ENCODE data around the gene DHX8. TPM values are rescaled to one million over a fixed set of nuclear protein-coding genes. Genes with fewer than 3 reads are reported as not detected.

Gene DHX8
- total RNA-seq, 1 donor from 2014 or later, result 134 TPM

DNA sequence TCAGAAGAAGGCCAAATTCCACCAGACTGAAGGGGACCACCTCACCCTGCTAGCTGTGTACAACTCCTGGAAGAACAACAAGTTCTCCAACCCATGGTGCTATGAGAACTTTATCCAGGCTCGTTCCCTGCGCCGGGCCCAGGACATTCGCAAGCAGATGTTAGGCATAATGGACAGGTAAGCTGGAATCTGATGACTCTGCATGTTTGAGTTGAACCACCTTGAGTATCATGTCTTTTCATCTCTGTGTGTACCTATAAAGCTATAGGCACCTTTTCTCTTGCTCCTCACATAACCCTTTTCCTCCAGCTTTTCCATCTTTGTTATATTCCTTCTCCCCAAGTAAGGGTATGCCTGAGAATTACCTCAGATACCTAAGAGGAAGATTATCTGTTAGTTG, 37.6 kb downstream of the DHX8 start:
- Mint-ChIP-seq H3K36me3 (peaks cover 18% of the 10 kb centered on the region), H3K9me3 (no peaks in the 10 kb centered on the region), H3K4me1 (peaks cover 24% of the 10 kb centered on the region), H3K27me3 (ENCODE audit: insufficient read depth, low read depth) (peaks cover 2% of the 10 kb centered on the region), H3K27ac (no peak overlapping the region), H3K4me3 (no peak overlapping the region)
- no peak overlapping the region for H3K4me2 ChIP-seq
- H3K36me3 ChIP-seq, result peaks cover 17% of the 10 kb centered on the region
- H3F3A ChIP-seq (ENCODE audit: low read depth), result peaks cover 31% of the 10 kb centered on the region
- no peaks in the 10 kb centered on the region for H3K27me3 ChIP-seq
- no peak overlapping the region for H2AFZ ChIP-seq (replicated peaks)
- H3K9me3 ChIP-seq (ENCODE audit: low read depth), result no peaks in the 10 kb centered on the region
- H3K27ac ChIP-seq, result no peak overlapping the region
- H3K4me3 ChIP-seq, result no peak overlapping the region
- no peaks in the 10 kb centered on the region for H3K79me2 ChIP-seq (ENCODE audit: low read depth)
- no peak for DNase-seq (ENCODE audit: low spot score)
- H3K9ac ChIP-seq, result no peak overlapping the region
- TF ChIP-seq EZH2 (IDR thresholded peaks at IDR 0.05), result no peak
- no peak for TF ChIP-seq EZH2phosphoT487 (IDR thresholded peaks at IDR 0.05)
- TF ChIP-seq, protein P1, sequence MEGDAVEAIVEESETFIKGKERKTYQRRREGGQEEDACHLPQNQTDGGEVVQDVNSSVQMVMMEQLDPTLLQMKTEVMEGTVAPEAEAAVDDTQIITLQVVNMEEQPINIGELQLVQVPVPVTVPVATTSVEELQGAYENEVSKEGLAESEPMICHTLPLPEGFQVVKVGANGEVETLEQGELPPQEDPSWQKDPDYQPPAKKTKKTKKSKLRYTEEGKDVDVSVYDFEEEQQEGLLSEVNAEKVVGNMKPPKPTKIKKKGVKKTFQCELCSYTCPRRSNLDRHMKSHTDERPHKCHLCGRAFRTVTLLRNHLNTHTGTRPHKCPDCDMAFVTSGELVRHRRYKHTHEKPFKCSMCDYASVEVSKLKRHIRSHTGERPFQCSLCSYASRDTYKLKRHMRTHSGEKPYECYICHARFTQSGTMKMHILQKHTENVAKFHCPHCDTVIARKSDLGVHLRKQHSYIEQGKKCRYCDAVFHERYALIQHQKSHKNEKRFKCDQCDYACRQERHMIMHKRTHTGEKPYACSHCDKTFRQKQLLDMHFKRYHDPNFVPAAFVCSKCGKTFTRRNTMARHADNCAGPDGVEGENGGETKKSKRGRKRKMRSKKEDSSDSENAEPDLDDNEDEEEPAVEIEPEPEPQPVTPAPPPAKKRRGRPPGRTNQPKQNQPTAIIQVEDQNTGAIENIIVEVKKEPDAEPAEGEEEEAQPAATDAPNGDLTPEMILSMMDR (IDR thresholded peaks at IDR 0.05), result no peak
- peaks cover 13% of the 10 kb centered on the region for H3K4me1 ChIP-seq
- H4K20me1 ChIP-seq (ENCODE audit: low read depth), result peaks cover 21% of the 10 kb centered on the region

DNA sequence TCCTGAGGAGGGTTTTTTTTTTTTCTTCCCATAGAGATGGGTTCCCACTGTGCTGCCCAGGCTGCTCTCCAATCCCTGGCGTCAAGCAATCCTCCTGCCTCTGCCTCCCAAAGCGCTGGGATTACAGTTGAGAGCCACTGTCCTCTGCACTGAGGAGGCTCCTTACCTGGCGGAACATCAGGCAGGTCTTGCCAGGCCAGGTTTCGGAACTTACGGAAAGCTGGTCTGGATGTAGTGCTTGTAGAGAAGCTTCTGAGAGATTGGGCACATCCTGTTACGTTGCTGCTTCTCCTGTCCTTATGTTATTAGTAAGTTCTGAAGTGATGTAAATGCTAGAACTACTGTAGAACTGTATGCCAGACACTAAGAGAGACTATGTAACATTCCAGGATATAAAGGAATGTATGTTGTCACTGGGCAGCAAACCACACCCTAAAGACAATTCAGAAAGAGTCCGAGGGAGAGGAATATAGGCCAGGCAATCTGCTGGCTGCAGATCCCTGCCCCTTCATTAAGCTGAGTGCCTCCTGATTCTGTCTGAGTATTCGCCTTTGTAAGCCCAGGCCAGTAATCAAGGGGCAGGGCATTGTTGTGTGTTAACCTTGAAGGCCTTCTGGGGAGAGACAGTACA, 41.3 kb downstream of the DHX8 start:
- H3K4me3 ChIP-seq, result no peak overlapping the region
- no peak overlapping the region for H2AFZ ChIP-seq (replicated peaks)
- H3K27me3 Mint-ChIP-seq (ENCODE audit: insufficient read depth, low read depth), result peaks cover 7% of the 10 kb centered on the region
- H3K27ac Mint-ChIP-seq, result no peak overlapping the region
- H3K36me3 ChIP-seq, result peaks cover 13% of the 10 kb centered on the region
- no peaks in the 10 kb centered on the region for H3K79me2 ChIP-seq (ENCODE audit: low read depth)
- H4K20me1 ChIP-seq (ENCODE audit: low read depth), result peaks cover 50% of the 10 kb centered on the region
- peaks cover 28% of the 10 kb centered on the region for H3K36me3 Mint-ChIP-seq
- H3K4me3 Mint-ChIP-seq, result no peak overlapping the region
- peaks cover 25% of the 10 kb centered on the region for H3F3A ChIP-seq (ENCODE audit: low read depth)
- H3K4me1 ChIP-seq, result peaks cover 17% of the 10 kb centered on the region
- H3K9me3 Mint-ChIP-seq, result no peaks in the 10 kb centered on the region
- peaks cover 50% of the 10 kb centered on the region for H3K4me1 Mint-ChIP-seq
- TF ChIP-seq EZH2phosphoT487 (IDR thresholded peaks at IDR 0.05) (no peak), EZH2 (IDR thresholded peaks at IDR 0.05) (no peak)
- TF ChIP-seq, protein P1 (IDR thresholded peaks at IDR 0.05), result no peak
- H3K27me3 ChIP-seq, result peaks cover 13% of the 10 kb centered on the region
- H3K9ac ChIP-seq, result no peak overlapping the region
- no peak overlapping the region for H3K4me2 ChIP-seq
- DNase-seq (ENCODE audit: low spot score), result no peak
- H3K9me3 ChIP-seq (ENCODE audit: low read depth), result no peaks in the 10 kb centered on the region
- H3K27ac ChIP-seq, result no peak overlapping the region

DNA sequence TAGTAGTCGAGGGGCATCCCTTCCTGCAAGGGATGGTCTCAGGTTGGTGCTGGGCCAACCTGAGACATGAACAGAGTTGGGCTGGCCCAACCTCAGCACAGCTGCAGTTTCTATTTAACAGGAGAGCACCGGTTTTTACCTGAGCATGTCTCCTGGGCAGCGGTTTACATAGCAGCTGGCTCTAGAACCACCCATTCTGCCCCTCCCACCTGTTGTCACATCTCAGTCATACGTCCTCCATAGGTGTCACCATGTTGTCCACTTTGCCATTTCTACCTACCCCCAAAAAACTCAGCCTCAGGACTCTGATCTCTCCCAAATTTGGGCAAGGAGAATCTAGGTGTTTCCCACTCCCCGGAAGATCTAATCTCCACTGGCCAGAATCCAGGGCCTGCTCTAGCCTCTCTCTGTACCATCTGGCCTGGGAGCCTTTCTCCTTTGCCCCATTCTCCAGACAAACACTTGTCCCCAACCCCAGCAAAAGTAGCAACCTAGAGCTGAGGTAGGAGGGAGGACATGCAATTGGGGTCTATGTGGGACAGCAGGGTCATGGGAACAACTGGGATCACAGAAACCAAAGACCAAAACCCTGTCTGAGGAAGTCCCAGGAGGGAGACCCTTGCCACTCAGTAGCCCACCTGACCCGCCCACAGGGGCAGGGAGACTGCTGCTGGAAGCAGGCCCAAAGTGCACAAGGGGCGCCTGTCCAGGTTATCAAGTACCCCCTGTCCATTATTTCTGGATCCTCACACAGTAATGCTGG, 43.3 kb downstream of the DHX8 start:
- H3K36me3 Mint-ChIP-seq, result peaks cover 20% of the 10 kb centered on the region
- Histone ChIP-seq H3K4me1 (peaks cover 24% of the 10 kb centered on the region), H3K9me3 (ENCODE audit: low read depth) (no peaks in the 10 kb centered on the region), H3K27me3 (peaks cover 33% of the 10 kb centered on the region), H2AFZ (replicated peaks) (no peak overlapping the region), H3K4me2 (no peak overlapping the region), H4K20me1 (ENCODE audit: low read depth) (peaks cover 67% of the 10 kb centered on the region), H3K9ac (no peak overlapping the region), H3K4me3 (no peak overlapping the region), H3F3A (ENCODE audit: low read depth) (peaks cover 35% of the 10 kb centered on the region), H3K27ac (no peak overlapping the region), H3K79me2 (ENCODE audit: low read depth) (no peaks in the 10 kb centered on the region), H3K36me3 (peaks cover 3% of the 10 kb centered on the region)
- no peaks in the 10 kb centered on the region for H3K9me3 Mint-ChIP-seq
- H3K27ac Mint-ChIP-seq, result no peak overlapping the region
- TF ChIP-seq EZH2phosphoT487 (IDR thresholded peaks at IDR 0.05) (no peak), EZH2 (IDR thresholded peaks at IDR 0.05) (no peak)
- TF ChIP-seq, protein P1 (IDR thresholded peaks at IDR 0.05), result no peak
- peaks cover 7% of the 10 kb centered on the region for H3K27me3 Mint-ChIP-seq (ENCODE audit: insufficient read depth, low read depth)
- no peak overlapping the region for H3K4me3 Mint-ChIP-seq
- H3K4me1 Mint-ChIP-seq, result peaks cover 68% of the 10 kb centered on the region
- DNase-seq (ENCODE audit: low spot score), result no peak

All from neural progenitor cell (in vitro differentiated cells).